Suprapubic skin (tissue), 4 donors: ENCODE data around the gene IYD. TPM values are rescaled to one million over a fixed set of nuclear protein-coding genes. Genes with fewer than 3 reads are reported as not detected.

Experiments used
- DNase-seq, 2 donors: peaks; one replicate each; pipeline ENCODE4 v3.0.0-alpha.2; 2019; ENCODE audit warnings: low spot score in 2 of 2
- H3K27ac ChIP-seq: fragments of 200-600 bp; sonication (generic); one replicate; pipeline ENCODE4 v1.5.1; 2019
- H3K27me3 ChIP-seq: fragments of 200-600 bp; sonication (generic); one replicate; pipeline ENCODE4 v1.5.1; 2019
- H3K36me3 ChIP-seq: fragments of 200-600 bp; sonication (generic); one replicate; pipeline ENCODE4 v1.5.1; 2019
- H3K4me1 ChIP-seq: fragments of 200-600 bp; sonication (generic); one replicate; pipeline ENCODE4 v1.5.1; 2019
- H3K4me3 ChIP-seq: fragments of 200-600 bp; sonication (generic); one replicate; pipeline ENCODE4 v1.5.1; 2019; ENCODE audit warnings: mild to moderate bottlenecking
- H3K9me3 ChIP-seq: fragments of 200-600 bp; sonication (generic); one replicate; pipeline ENCODE4 v1.5.1; 2019
- EP300 ChIP-seq: sonication (generic); formaldehyde crosslinking; IDR thresholded peaks from one replicate; pipeline ENCODE4 v1.6.1; 2017; ENCODE audit warnings: antibody characterized with exemption
- POLR2A ChIP-seq, 2 donors: fragments of 450-650 bp; IDR thresholded peaks; one replicate each; pipeline ENCODE4 v1.6.1; 2017; ENCODE audit warnings: antibody characterized with exemption in 2 of 2, mild to moderate bottlenecking in 2 of 2, moderate library complexity in 2 of 2
- POLR2AphosphoS5 ChIP-seq, 3 donors: sonication (generic); formaldehyde crosslinking; IDR thresholded peaks; one replicate each; pipeline ENCODE4 v1.6.1; 2017; ENCODE audit warnings: antibody characterized with exemption in 3 of 3
- WGBS: methylation state at CpG from one replicate; pipeline ENCODE4 v1.1.5; 2018; 5-methylcytosine and 5-hydroxymethylcytosine counted together
- total RNA-seq, 4 donors: library from RNA; depleted of rRNA; stranded (reverse); fragments of >200 nt; gene quantifications; one replicate each; pipeline ENCODE4 v1.1.0, GENCODE V29; 2016
- TF ChIP-seq, protein P1 (sequence below), 2 donors: fragments of 200-600 bp in 1 of 2; fragments of 450-650 bp in 1 of 2; sonication (generic) in 1 of 2; IDR thresholded peaks; one replicate each; pipeline ENCODE4 v1.5.1; 2016 to 2019; ENCODE audit warnings: antibody characterized with exemption in 2 of 2, mild to moderate bottlenecking in 1 of 2, moderate library complexity in 1 of 2

IYD gene
- total RNA-seq, 4 donors from 2014 or later: 0.13 to 3.0 (median 1.6) TPM

DNA sequence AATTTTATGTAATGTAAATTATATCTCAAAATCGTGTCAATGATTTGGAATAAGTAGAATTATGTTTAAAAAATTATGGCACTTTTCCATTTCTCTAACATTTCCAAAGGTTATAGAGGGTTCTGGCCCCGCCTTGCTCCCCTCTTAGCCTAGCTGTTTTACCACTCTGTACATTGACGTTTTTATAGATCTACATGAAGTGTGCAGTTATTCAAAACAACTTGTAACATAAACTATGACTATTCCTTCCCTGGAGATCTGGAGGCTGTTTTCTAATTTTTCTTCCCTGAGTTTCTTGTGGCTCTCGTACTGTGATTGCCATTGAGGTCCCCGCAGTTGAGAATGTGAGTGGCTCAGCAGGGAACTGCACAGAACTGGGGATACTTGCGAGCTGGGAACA lies 48.4 kb downstream of the IYD start:
- 80% methylated on average over 6 of the region's 6 CpGs for WGBS
- no peak overlapping the region for H3K27ac ChIP-seq
- no peak overlapping the region for H3K4me3 ChIP-seq

DNA sequence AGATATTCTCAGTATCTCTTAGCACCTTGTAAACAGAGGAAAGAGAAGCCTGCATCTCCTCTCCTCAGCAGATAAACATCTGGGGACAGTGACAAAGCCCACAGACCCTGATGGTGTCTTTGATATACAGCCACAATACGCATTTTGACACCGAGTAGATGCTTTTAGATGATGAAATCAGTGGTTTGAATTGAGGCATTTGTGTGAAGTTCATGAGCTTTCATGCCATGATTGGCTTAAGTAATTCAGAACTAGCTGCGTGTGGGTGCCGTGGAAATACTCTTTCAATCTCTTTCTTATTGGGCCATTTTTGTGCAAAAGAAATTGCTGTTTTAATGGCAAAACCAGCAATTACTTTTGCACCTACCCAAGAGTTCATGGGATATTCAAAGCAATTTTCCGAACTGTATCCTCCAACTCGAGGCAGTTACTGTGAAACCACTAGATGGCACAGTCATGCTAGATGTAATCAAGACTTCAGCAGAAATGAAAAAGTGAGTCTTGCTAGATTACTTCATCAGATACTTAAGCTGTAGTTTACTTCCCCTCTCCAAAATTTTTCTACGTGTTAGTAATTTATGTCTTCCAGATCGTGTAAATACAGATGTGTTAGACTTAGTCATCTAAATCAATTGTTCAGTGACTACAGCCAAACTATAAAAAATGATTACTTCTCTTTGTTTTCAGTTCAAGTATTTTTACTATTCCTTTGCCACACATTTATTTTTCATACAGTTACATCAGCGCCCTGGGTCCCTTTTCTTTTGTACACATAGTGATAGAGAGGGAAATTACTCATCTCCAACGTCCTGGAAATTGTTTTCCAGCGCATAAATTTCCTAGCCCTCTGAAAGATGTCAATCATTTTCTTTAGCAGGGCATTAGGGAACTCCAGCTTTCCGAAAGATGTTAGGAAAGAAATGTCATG lies 49.4 kb downstream of the IYD start:
- Histone ChIP-seq H3K36me3 (no peaks in the 10 kb centered on the region), H3K4me3 (peak overlapping the region; percentile 43), H3K9me3 (no peaks in the 10 kb centered on the region), H3K4me1 (peaks cover 22% of the 10 kb centered on the region), H3K27me3 (no peaks in the 10 kb centered on the region), H3K27ac (peak overlapping the region; percentile 71)
- DNase-seq: no peak
- WGBS: 5% methylated on average over 12 of the region's 12 CpGs
- TF ChIP-seq, protein P1, sequence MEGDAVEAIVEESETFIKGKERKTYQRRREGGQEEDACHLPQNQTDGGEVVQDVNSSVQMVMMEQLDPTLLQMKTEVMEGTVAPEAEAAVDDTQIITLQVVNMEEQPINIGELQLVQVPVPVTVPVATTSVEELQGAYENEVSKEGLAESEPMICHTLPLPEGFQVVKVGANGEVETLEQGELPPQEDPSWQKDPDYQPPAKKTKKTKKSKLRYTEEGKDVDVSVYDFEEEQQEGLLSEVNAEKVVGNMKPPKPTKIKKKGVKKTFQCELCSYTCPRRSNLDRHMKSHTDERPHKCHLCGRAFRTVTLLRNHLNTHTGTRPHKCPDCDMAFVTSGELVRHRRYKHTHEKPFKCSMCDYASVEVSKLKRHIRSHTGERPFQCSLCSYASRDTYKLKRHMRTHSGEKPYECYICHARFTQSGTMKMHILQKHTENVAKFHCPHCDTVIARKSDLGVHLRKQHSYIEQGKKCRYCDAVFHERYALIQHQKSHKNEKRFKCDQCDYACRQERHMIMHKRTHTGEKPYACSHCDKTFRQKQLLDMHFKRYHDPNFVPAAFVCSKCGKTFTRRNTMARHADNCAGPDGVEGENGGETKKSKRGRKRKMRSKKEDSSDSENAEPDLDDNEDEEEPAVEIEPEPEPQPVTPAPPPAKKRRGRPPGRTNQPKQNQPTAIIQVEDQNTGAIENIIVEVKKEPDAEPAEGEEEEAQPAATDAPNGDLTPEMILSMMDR (IDR thresholded peaks at IDR 0.05): peak; percentile 68
- TF ChIP-seq POLR2A (IDR thresholded peaks at IDR 0.05): no peak

More for the DNA sequence above, 48.4 kb downstream of the IYD start:
- no peaks in the 10 kb centered on the region for H3K9me3 ChIP-seq
- H3K4me1 ChIP-seq: peaks cover 22% of the 10 kb centered on the region
- TF ChIP-seq POLR2AphosphoS5 (IDR thresholded peaks at IDR 0.05) (no peak), EP300 (no peak), POLR2A (IDR thresholded peaks at IDR 0.05) (no peak)
- TF ChIP-seq, protein P1 (IDR thresholded peaks at IDR 0.05): no peak
- DNase-seq: no peak
- H3K36me3 ChIP-seq: no peaks in the 10 kb centered on the region
- H3K27me3 ChIP-seq: no peaks in the 10 kb centered on the region

DNA sequence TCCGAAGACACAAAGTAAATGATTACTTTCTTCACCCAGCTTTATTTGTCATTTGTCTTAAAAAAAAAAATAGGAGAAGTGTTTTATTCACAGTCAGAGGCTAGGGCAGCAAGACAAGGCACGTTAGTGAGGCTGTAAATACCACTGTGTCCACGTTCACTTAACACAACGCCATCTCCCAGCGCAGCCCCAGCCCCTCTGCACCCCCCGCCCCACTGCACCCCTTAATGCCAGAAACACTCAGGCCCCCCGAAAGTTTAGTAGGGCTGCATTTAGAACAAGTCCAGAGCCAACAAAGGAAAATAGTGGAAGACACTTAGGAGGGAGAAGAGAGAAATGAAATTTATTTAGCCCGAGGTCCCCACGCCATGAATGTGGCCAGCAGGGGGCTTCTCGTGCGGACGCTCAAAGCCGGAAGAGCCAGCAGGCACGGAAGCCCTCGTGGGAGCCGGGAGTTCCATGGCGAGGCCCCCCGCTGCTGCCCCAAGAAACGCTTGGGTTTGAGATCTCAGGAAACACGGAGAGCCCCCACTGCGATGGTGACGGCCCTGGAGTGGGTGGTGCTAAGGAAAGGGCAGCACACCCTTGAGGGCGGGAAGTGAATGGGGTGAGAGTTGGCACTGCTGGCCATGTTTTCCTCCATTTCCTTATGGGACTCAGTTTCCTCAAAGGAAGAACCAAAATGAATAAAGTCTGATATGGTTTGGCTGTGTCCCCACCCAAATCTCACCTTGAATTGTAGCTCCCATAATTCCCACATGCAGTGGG lies 50.2 kb downstream of the IYD start:
- DNase-seq: peak in 1 of 2 donors; percentile 77
- TF ChIP-seq, protein P1 (IDR thresholded peaks at IDR 0.05): peak; percentile 40 to 58
- no peak for TF ChIP-seq POLR2AphosphoS5 (IDR thresholded peaks at IDR 0.05)
- Histone ChIP-seq H3K27ac (peak overlapping the region; percentile 71), H3K9me3 (no peaks in the 10 kb centered on the region), H3K4me1 (peaks cover 19% of the 10 kb centered on the region), H3K4me3 (peak overlapping the region; percentile 43), H3K27me3 (no peaks in the 10 kb centered on the region), H3K36me3 (no peaks in the 10 kb centered on the region)
- 10% methylated on average over 23 of the region's 23 CpGs for WGBS

DNA sequence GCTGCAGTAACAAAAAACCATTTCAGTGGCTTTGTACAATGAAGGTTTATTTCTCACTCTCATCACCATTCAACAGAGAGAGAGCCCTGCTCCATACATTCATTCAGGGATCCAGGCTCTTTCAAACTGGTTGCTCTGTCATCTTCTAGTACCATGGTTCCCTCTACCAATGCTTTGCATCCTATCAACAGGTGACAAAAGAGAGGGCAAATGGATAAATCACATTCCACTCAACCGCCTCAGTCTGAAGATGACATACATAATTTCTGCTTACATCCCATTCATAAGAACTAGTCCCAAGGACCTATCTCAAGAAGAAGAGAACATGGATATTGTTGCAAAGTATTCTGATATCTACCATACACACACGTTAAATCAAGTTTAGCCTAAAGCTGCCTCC lies 51.6 kb downstream of the IYD start:
- Histone ChIP-seq H3K27ac (no peak overlapping the region), H3K4me3 (no peak overlapping the region), H3K4me1 (peaks cover 19% of the 10 kb centered on the region), H3K36me3 (no peaks in the 10 kb centered on the region), H3K9me3 (no peaks in the 10 kb centered on the region), H3K27me3 (no peaks in the 10 kb centered on the region)
- TF ChIP-seq, protein P1 (IDR thresholded peaks at IDR 0.05): no peak
- TF ChIP-seq POLR2AphosphoS5 (IDR thresholded peaks at IDR 0.05) (no peak), EP300 (no peak), POLR2A (IDR thresholded peaks at IDR 0.05) (no peak)
- WGBS: 97% methylated on average over 2 of the region's 2 CpGs
- DNase-seq: no peak

DNA sequence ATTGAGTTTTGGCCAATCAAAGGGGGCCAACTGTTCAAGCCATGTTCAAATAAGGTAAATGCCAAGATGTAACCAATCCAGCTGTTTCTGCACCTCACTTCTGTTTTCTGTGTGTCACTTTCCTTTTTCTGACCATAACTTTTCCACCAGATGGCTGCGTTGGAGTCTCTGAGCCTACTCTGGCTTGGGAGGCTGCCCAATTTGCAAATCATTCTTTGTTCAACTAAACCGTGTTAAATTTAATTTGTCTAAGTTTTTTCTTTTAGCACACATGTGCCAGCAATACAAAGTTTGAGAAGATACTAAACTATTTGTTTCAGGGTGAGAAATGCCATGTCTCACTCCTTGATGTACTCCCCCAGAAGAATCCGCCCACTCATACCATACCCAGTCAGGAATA lies 52.1 kb downstream of the IYD start:
- Histone ChIP-seq H3K36me3 (no peaks in the 10 kb centered on the region), H3K27me3 (no peaks in the 10 kb centered on the region), H3K27ac (no peak overlapping the region), H3K9me3 (no peaks in the 10 kb centered on the region), H3K4me3 (no peak overlapping the region), H3K4me1 (peaks cover 19% of the 10 kb centered on the region)
- 57% methylated on average over 3 of the region's 3 CpGs for WGBS
- no peak for DNase-seq
- TF ChIP-seq POLR2AphosphoS5 (IDR thresholded peaks at IDR 0.05): no peak
- TF ChIP-seq EP300: no peak
- no peak for TF ChIP-seq POLR2A (IDR thresholded peaks at IDR 0.05)
- TF ChIP-seq, protein P1 (IDR thresholded peaks at IDR 0.05): no peak
